GM12878 (cell line): ENCODE measurements around the gene BICDL2. TPM values are rescaled to one million over a fixed set of nuclear protein-coding genes. Genes with fewer than 3 reads are reported as not detected.

ENCODE experiments used
- ATF2 ChIP-seq: IDR thresholded peaks from 2 replicates; pipeline ENCODE4 v1.6.1; 2012; ENCODE audit warnings: low read length, inconsistent platforms
- CBX3 ChIP-seq: fragments of 200-600 bp; sonication (generic); IDR thresholded peaks from 2 replicates; pipeline ENCODE4 v1.6.1; 2016; ENCODE audit warnings: low read depth, borderline replicate concordance
- CHD2 ChIP-seq: IDR thresholded peaks from 2 replicates; pipeline ENCODE4 v1.6.1; 2011; ENCODE audit warnings: low read depth, low read length, improper control_type of control experiment, borderline replicate concordance
- E4F1 ChIP-seq: fragments of 450-650 bp; IDR thresholded peaks from 2 replicates; pipeline ENCODE4 v1.6.1; 2018; ENCODE audit warnings: borderline replicate concordance, mild to moderate bottlenecking; ENCODE audit not compliant: partially characterized antibody
- LARP7 ChIP-seq: fragments of 450-650 bp; IDR thresholded peaks from 2 replicates; pipeline ENCODE4 v1.6.1; 2017; ENCODE audit warnings: mild to moderate bottlenecking
- NFIC ChIP-seq: IDR thresholded peaks from 2 replicates; pipeline ENCODE4 v1.6.1; 2012; ENCODE audit warnings: low read depth, mild to moderate bottlenecking, inconsistent platforms, low read length, moderate library complexity
- NFYB ChIP-seq: IDR thresholded peaks from 2 replicates; pipeline ENCODE4 v1.6.1; 2011; ENCODE audit warnings: low read depth, mild to moderate bottlenecking, low read length, improper control_type of control experiment, moderate library complexity; ENCODE audit not compliant: insufficient read depth
- PAX8 ChIP-seq: fragments of 450-650 bp; IDR thresholded peaks from 2 replicates; pipeline ENCODE4 v1.6.1; 2017; ENCODE audit warnings: mild to moderate bottlenecking, moderate library complexity
- PBX3 ChIP-seq: IDR thresholded peaks from 2 replicates; pipeline ENCODE4 v1.6.1; 2011; ENCODE audit warnings: mild to moderate bottlenecking, low read depth, low read length, moderate library complexity; ENCODE audit not compliant: insufficient replicate concordance
- RAD51 ChIP-seq: fragments of 450-650 bp; IDR thresholded peaks from 2 replicates; pipeline ENCODE4 v1.6.1; 2016; ENCODE audit warnings: moderate library complexity, mild to moderate bottlenecking, inconsistent platforms
- REST ChIP-seq: IDR thresholded peaks from 2 replicates; pipeline ENCODE4 v1.6.1; 2012; ENCODE audit warnings: mild to moderate bottlenecking, low read depth, low read length
- SMARCA5 ChIP-seq: fragments of 450-650 bp; IDR thresholded peaks from 2 replicates; pipeline ENCODE4 v1.6.1; 2017; ENCODE audit warnings: mild to moderate bottlenecking
- YBX1 ChIP-seq: fragments of 450-650 bp; IDR thresholded peaks from 2 replicates; pipeline ENCODE4 v1.6.1; 2016; ENCODE audit warnings: antibody characterized with exemption
- ZNF274 ChIP-seq: IDR thresholded peaks from one replicate; pipeline ENCODE4 v1.8.0; 2011; ENCODE audit not compliant: insufficient read length, insufficient read depth
- ZNF592 ChIP-seq: fragments of 450-650 bp; IDR thresholded peaks from 2 replicates; pipeline ENCODE4 v1.6.1; 2017; ENCODE audit warnings: mild to moderate bottlenecking, moderate library complexity
- ZNF622 ChIP-seq: fragments of 450-650 bp; IDR thresholded peaks from 2 replicates; pipeline ENCODE4 v1.6.1; 2017; ENCODE audit warnings: mild to moderate bottlenecking, inconsistent platforms
- polyA plus RNA-seq, 11 experiments: library from polyadenylated mRNA; depleted of rRNA in 4 of 11; unstranded in 6 of 11; stranded (reverse) in 5 of 11; fragments of >200 nt; fragmentation: Nextera tagmentation in 4 of 11; fragmentation: Illumina TruSeq in 1 of 11; extraction: Ambion mirVana in 4 of 11; extraction: Trizol in 1 of 11; gene quantifications; 1 replicate in 1 of 11; 2 replicates in 10 of 11; pipeline versions ENCODE4 v1.2.1 to v1.2.3, GENCODE V29; 2011 to 2016; ENCODE audit warnings: inconsistent platforms in 2 of 11, missing spikeins in 2 of 11, low read depth in 1 of 11
- total RNA-seq, 4 experiments: library from RNA; depleted of rRNA in 3 of 4; stranded (reverse); fragments of >200 nt in 3 of 4; fragmentation: Illumina TruSeq in 1 of 4; extraction: Trizol in 1 of 4; gene quantifications; 2 replicates each; pipeline versions ENCODE4 v1.2.1 to v1.2.3, GENCODE V29; 2013 to 2021

Gene BICDL2
- total and polyA plus RNA-seq, 10 of the 15 experiments (the other 5 are each of a cell fraction or from before 2014, with no cell fraction given), result not detected

- no peak for TF ChIP-seq REST
- no peak for TF ChIP-seq PBX3
- no peak for TF ChIP-seq CBX3
- no peak; the same call in 1 of the 2 replicates for TF ChIP-seq ATF2
- 0 out of 2 replicates have a peak, but pooled peaks have one; percentile 73 for TF ChIP-seq SMARCA5
- no peak for TF ChIP-seq RAD51
- TF ChIP-seq ZNF592, result no peak
- no peak for TF ChIP-seq ZNF622
- no peak for TF ChIP-seq ZNF274
- peak; percentile 82; the same call in 1 of the 2 replicates for TF ChIP-seq CHD2
- no peak for TF ChIP-seq YBX1
- TF ChIP-seq E4F1, result no peak
- peak; percentile 33; the same call in 1 of the 2 replicates for TF ChIP-seq NFIC
- no peak for TF ChIP-seq NFYB
- no peak for TF ChIP-seq PAX8
- TF ChIP-seq LARP7, result no peak
These were observed 38.2 kb upstream of the BICDL2 start (continued) for GRCh38 chr16:3074860-3075522.
